CD4-positive, alpha-beta T cell treated with Interleukin-17A for 4 hours (primary cell): ENCODE results near the gene PEX7.
"Not testable (repeated sequence)": the region's sequence is repeated elsewhere in the genome, so short reads cannot be mapped to it uniquely, and the experiment has no call there.

Experiments
- DNase-seq: peaks from one replicate; pipeline ENCODE4 v3.0.0-alpha.2; 2020; ENCODE audit warnings: mixed read lengths

Gene PEX7

GRCh38 chr6:136959471-136959891 lies 137.1 kb downstream of the PEX7 start:
- no peak for DNase-seq

- not testable (repeated sequence) for DNase-seq
Measured at GRCh38 chr6:136959935-136960334, 137.5 kb downstream of the PEX7 start.

- DNase-seq = no peak
Measured at GRCh38 chr6:136960781-136961180, 138.4 kb downstream of the PEX7 start.

- no peak for DNase-seq
Measured at GRCh38 chr6:136961848-136962247, 139.5 kb downstream of the PEX7 start.

DNA sequence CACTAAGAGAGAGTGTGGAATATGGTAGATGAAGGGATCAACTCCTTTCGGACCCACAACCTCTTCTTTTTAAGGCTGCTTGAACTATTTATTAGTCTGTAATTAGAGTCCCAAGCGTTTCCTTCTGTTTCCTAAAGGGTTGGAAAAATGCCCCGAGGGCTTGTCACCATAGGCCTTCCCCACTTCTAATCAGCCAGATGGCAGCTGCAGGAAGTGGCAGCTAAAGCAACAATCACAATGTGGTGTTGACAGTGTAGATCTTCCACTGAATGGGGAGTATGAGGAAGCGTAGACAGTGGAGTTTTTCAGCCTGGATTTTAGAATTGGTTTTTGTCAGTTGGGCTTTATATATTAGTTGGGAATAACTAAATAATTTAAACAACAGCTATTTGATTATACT lies 140.3 kb downstream of the PEX7 start:
- no peak for DNase-seq

DNA sequence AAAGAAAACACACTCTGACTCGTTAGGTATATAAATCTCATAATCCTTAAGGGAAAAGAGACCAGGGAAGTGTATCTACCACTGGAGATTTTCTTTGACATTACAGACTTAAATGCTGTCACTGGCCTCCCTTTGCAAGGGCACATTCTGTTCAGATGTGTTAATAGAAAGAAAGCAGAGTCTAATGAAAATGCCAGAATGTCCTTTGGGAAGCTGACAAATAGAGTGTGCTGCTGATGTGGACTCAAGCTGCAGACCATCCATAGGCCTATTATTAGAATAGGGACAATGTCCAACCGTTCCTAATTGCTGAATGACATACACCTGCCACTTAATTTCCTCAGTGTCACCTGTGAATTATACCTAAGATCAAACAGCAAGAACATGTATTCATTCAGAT lies 140.9 kb downstream of the PEX7 start:
- DNase-seq = no peak
